RWPE2 (cell line): ENCODE results near the gene RPL22.
A peak's percentile ranks its signal among the peaks of the same experiment; 100 is the strongest.

Experiments used
- ATAC-seq: fragments of 200-7000 bp; cut with Tn5 transposase; 3 replicates; pipeline ENCODE4 v1.9.1; 2021; ENCODE audit warnings: low read depth
- DNase-seq: peaks from one replicate; pipeline ENCODE4 v3.0.0-alpha.2; 2020; ENCODE audit warnings: low spot score
- H3K27ac ChIP-seq: fragments of 450-650 bp; 2 replicates; pipeline ENCODE4 v1.5.1; 2017; ENCODE audit warnings: mild to moderate bottlenecking; ENCODE audit not compliant: poor library complexity, severe bottlenecking
- H3K27me3 ChIP-seq: fragments of 250-450 bp; sonication (Bioruptor Pico); 2 replicates; pipeline ENCODE4 v1.5.1; 2021; ENCODE audit warnings: mild to moderate bottlenecking, moderate library complexity; ENCODE audit not compliant: insufficient read depth, poor library complexity, severe bottlenecking
- H3K36me3 ChIP-seq: fragments of 250-450 bp; sonication (Bioruptor Pico); 2 replicates; pipeline ENCODE4 v1.5.1; 2020; ENCODE audit warnings: low read depth, mild to moderate bottlenecking, moderate library complexity
- H3K4me1 ChIP-seq: fragments of 250-450 bp; sonication (Bioruptor Pico); 2 replicates; pipeline ENCODE4 v1.5.1; 2021; ENCODE audit warnings: mild to moderate bottlenecking, moderate library complexity; ENCODE audit not compliant: insufficient read depth, poor library complexity, severe bottlenecking
- H3K4me3 ChIP-seq: fragments of 250-450 bp; sonication (Bioruptor Pico); 2 replicates; pipeline ENCODE4 v1.5.1; 2021; ENCODE audit warnings: mild to moderate bottlenecking, moderate library complexity; ENCODE audit not compliant: severe bottlenecking
- H3K9me3 ChIP-seq: fragments of 250-450 bp; sonication (Bioruptor Pico); 2 replicates; pipeline ENCODE4 v1.5.1; 2021; ENCODE audit warnings: mild to moderate bottlenecking, moderate library complexity; ENCODE audit not compliant: severe bottlenecking
- TF ChIP-seq, protein P1 (sequence below): fragments of 450-650 bp; IDR thresholded peaks from one replicate; pipeline ENCODE4 v1.5.1; 2017; ENCODE audit warnings: mild to moderate bottlenecking, moderate library complexity; ENCODE audit not compliant: poor library complexity, severe bottlenecking

The RPL22 gene

DNA sequence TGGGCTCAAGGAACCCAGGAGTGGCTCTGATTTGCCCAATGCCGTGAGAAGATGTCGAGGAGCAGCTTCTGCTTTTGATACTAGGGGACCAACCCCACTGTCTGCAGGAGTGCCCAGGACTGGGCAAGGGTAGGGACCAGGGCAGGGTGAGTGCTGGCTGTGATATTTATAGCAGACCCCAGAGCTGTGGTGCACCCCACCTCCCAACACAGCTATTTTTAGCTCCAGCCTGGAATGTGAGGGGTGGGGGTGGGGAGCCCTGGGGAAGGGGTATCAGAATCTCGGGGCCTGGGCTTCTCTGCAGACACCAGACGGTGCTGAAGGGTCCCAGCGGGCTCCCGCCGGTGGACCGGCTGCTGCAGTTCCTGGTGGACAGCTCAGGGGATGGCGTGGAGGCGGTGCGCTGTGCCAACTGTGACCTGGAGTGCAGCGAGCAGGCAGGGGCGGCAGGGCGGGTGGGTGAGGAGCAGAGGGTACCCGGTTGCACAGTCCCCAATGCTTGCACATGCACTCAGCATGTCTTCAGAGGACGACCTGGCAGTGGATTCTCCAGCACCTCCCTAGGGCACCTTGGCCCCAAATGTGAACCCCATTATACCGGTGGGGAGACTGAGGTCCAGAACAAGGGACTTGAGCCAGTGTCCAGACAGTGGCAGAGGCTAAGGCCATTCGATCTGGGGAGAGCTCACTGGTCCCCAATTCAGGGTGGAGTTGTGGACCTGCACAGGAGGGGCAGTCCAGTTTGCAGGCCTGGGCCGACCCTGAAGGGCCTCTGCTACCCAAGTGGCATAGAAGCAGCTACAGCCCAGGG, 7.9 kb upstream of the RPL22 start:
- ATAC-seq = no peak
- no peak for DNase-seq
- TF ChIP-seq, protein P1, sequence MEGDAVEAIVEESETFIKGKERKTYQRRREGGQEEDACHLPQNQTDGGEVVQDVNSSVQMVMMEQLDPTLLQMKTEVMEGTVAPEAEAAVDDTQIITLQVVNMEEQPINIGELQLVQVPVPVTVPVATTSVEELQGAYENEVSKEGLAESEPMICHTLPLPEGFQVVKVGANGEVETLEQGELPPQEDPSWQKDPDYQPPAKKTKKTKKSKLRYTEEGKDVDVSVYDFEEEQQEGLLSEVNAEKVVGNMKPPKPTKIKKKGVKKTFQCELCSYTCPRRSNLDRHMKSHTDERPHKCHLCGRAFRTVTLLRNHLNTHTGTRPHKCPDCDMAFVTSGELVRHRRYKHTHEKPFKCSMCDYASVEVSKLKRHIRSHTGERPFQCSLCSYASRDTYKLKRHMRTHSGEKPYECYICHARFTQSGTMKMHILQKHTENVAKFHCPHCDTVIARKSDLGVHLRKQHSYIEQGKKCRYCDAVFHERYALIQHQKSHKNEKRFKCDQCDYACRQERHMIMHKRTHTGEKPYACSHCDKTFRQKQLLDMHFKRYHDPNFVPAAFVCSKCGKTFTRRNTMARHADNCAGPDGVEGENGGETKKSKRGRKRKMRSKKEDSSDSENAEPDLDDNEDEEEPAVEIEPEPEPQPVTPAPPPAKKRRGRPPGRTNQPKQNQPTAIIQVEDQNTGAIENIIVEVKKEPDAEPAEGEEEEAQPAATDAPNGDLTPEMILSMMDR = no peak
- H3K27me3 ChIP-seq = no peaks in the 10 kb centered on the region
- H3K4me1 ChIP-seq = no peaks in the 10 kb centered on the region
- peak overlapping the region; percentile 47 for H3K4me3 ChIP-seq
- no peaks in the 10 kb centered on the region for H3K9me3 ChIP-seq
- H3K36me3 ChIP-seq = 0 out of 2 replicates have a peak, but pooled peaks cover 2% of the 10 kb centered on the region
- H3K27ac ChIP-seq = no peak overlapping the region

DNA sequence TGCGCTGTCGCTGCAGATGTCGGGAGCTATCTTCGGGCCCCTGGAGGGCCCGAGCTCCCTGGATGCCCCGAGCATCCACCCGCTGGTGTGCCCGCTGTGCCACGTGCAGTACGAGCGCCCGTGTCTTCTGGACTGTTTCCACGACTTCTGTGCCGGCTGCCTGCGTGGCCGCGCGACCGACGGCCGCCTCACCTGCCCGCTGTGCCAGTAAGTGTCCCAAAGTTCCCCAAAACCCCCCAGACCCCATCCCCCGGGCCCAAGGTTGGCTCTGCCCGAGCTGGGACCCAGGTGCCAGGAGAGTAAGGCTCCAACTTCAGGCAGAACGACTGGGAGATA, 7.1 kb upstream of the RPL22 start:
- DNase-seq (no peak), ATAC-seq (no peak; the same call in none of the 3 replicates)
- no peaks in the 10 kb centered on the region for H3K27me3 ChIP-seq
- H3K36me3 ChIP-seq = no peaks in the 10 kb centered on the region
- TF ChIP-seq, protein P1 = no peak
- H3K4me1 ChIP-seq = no peaks in the 10 kb centered on the region
- H3K4me3 ChIP-seq = peak overlapping the region; percentile 47
- H3K9me3 ChIP-seq = no peaks in the 10 kb centered on the region
- H3K27ac ChIP-seq = peak overlapping the region; percentile 67

DNA sequence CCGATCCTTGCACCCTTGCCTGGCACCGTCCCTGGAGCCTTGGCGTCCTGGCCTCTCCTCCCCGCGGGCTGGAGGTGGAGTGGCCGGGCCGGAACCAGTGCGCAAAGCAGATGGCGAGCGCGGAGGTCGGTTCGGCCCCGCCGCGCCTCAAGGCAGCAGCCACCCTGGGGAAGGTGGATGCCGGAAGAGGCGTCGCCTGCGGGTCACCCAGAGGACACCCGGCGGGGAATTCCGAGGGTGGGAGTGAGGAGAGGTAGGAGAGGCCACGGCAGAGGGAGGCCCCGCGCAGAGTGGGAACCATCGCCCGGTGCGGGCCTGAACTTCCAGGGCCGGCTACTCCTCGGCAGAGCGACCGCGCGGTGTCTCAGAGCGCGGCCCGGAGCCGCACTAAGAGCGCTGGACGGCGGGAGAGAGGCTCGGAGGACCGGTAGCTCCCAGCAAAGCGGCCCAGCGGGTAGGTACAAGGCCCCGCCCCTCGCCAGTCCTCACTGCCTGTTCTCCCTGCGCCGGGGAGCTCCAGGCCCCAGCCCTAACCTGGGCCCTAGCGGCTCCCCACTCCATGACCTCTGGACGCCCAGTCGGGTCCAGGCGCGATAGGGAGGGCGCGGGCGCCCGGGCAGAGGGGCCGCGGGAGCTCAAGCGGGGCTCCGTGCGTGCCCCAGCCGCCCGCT, 6.6 kb upstream of the RPL22 start, which contains the start of gene RNF207:
Gene RNF207, plus strand, starts transcription at position 271 of the 671 bp plus-strand sequence. CDS start 417 bp downstream, outside the sequence.
- peak within 1 kb of the TSS; percentile 47 for H3K4me3 ChIP-seq
- H3K4me1 ChIP-seq = no peaks in the 10 kb centered on the region
- DNase-seq (peak; percentile 83), ATAC-seq (peak; percentile 80)
- TF ChIP-seq, protein P1 = no peak
- no peaks in the 10 kb centered on the region for H3K36me3 ChIP-seq
- H3K27ac ChIP-seq = peak within 1 kb of the TSS; percentile 67
- H3K9me3 ChIP-seq = no peaks in the 10 kb centered on the region
- H3K27me3 ChIP-seq = no peaks in the 10 kb centered on the region

DNA sequence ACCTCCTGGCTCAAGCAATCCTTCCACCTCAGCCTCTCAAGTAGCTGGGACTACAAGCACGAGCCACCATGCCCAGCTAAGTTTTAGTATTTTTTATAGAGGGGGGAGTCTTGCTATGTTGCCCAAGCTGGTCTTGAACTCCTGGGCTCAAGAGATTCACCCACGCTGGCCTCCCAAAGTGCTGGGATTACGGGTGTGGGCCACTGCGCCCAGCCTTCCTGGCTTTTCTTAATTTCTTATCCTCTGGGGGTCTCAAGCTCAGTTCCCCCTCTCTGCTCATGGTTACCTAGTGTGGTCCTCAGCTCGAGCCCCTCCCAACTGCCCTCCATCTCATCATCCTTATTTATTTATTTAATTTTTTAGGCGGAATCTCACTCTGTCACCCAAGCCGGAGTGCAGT, 2.9 kb upstream of the RPL22 start:
- Histone ChIP-seq H3K36me3 (peaks cover 15% of the 10 kb centered on the region), H3K27ac (no peak overlapping the region)
- TF ChIP-seq, protein P1 = no peak

More for the DNA sequence above, 2.9 kb upstream of the RPL22 start:
- DNase-seq (no peak), ATAC-seq (no peak)
- Histone ChIP-seq H3K4me1 (peaks cover 6% of the 10 kb centered on the region), H3K4me3 (no peak overlapping the region), H3K27me3 (no peaks in the 10 kb centered on the region), H3K9me3 (no peaks in the 10 kb centered on the region)
